OCI-LY1 (cell line): ENCODE measurements around the gene COL20A1.

Experiments
- H2AFZ ChIP-seq: fragments of 200-600 bp; sonication (generic), shearing (Covaris generic); 2 replicates; pipeline ENCODE4 v1.6.0; 2014; ENCODE audit warnings: antibody characterized with exemption, mild to moderate bottlenecking, low read length
- H3F3A ChIP-seq: fragments of 200-600 bp; sonication (generic), shearing (Covaris generic); 2 replicates; pipeline ENCODE4 v1.6.0; 2014; ENCODE audit warnings: mild to moderate bottlenecking, antibody characterized with exemption, low read length, moderate library complexity; ENCODE audit not compliant: insufficient read depth
- H3K27ac ChIP-seq: fragments of 200-600 bp; sonication (generic); 2 replicates; pipeline ENCODE4 v1.5.1; 2014; ENCODE audit warnings: low read length, mixed run types, mild to moderate bottlenecking, low read depth; ENCODE audit not compliant: poor library complexity, severe bottlenecking
- H3K27me3 ChIP-seq: fragments of 200-600 bp; sonication (generic); 2 replicates; pipeline ENCODE4 v1.6.0; 2014; ENCODE audit warnings: antibody characterized with exemption, mild to moderate bottlenecking, low read length, moderate library complexity; ENCODE audit not compliant: insufficient read depth
- H3K36me3 ChIP-seq: fragments of 200-600 bp; sonication (generic); 2 replicates; pipeline ENCODE4 v1.6.1; 2014; ENCODE audit warnings: mild to moderate bottlenecking, antibody characterized with exemption, low read length, moderate library complexity, mixed read lengths; ENCODE audit not compliant: insufficient read depth
- H3K4me1 ChIP-seq: fragments of 200-600 bp; sonication (generic); 2 replicates; pipeline ENCODE4 v1.5.1; 2014; ENCODE audit warnings: mild to moderate bottlenecking, low read length, moderate library complexity; ENCODE audit not compliant: insufficient read depth, severe bottlenecking
- H3K4me2 ChIP-seq: fragments of 200-600 bp; sonication (generic), shearing (Covaris generic); 2 replicates; pipeline ENCODE4 v1.6.1; 2014; ENCODE audit warnings: low read length
- H3K4me3 ChIP-seq: fragments of 200-600 bp; sonication (generic); 2 replicates; pipeline ENCODE4 v1.5.1; 2014; ENCODE audit warnings: low read length, low read depth, mild to moderate bottlenecking, mixed read lengths; ENCODE audit not compliant: poor library complexity, severe bottlenecking
- H3K79me2 ChIP-seq: fragments of 200-600 bp; shearing (Covaris generic); 2 replicates; pipeline ENCODE4 v1.6.1; 2016; ENCODE audit warnings: mixed run types, low read length, mixed read lengths; ENCODE audit not compliant: insufficient read depth
- H3K9ac ChIP-seq: fragments of 200-600 bp; sonication (generic), shearing (Covaris generic); 2 replicates; pipeline ENCODE4 v1.6.1; 2014; ENCODE audit warnings: mild to moderate bottlenecking, low read length, mixed read lengths
- H3K9me2 ChIP-seq: fragments of 200-600 bp; sonication (generic), shearing (Covaris generic); 2 replicates; pipeline ENCODE4 v1.6.1; 2014; ENCODE audit warnings: low read depth, mild to moderate bottlenecking, low read length, mixed read lengths
- H3K9me3 ChIP-seq: fragments of 200-600 bp; shearing (Covaris generic); 2 replicates; pipeline ENCODE4 v1.6.1; 2014; ENCODE audit warnings: low read length, mixed read lengths
- H4K20me1 ChIP-seq: fragments of 200-600 bp; sonication (generic), shearing (Covaris generic); 2 replicates; pipeline ENCODE4 v1.6.0; 2016; ENCODE audit warnings: mild to moderate bottlenecking, low read length; ENCODE audit not compliant: insufficient read depth
- CTCF ChIP-seq: fragments of 200-600 bp; sonication (generic), shearing (Covaris generic); IDR thresholded peaks from 2 replicates; pipeline ENCODE4 v1.5.1; 2017; ENCODE audit warnings: mild to moderate bottlenecking, antibody characterized with exemption, low read length, moderate library complexity, mixed read lengths
- EZH2 ChIP-seq: fragments of 200-600 bp; sonication (generic), shearing (Covaris generic); IDR thresholded peaks from 2 replicates; pipeline ENCODE4 v1.8.0; 2017; ENCODE audit warnings: borderline replicate concordance, mixed run types, mild to moderate bottlenecking, antibody characterized with exemption, low read length, moderate library complexity, mixed read lengths

COL20A1 gene

GRCh38 chr20:63342561-63343459, 49.8 kb downstream of the COL20A1 start:
- no peaks in the 10 kb centered on the region for H3K9me2 ChIP-seq
- no peaks in the 10 kb centered on the region for H3K9me3 ChIP-seq
- no peaks in the 10 kb centered on the region for H3F3A ChIP-seq
- H3K27ac ChIP-seq = no peak overlapping the region
- H3K36me3 ChIP-seq = no peaks in the 10 kb centered on the region
- H3K79me2 ChIP-seq = no peaks in the 10 kb centered on the region
- no peaks in the 10 kb centered on the region for H4K20me1 ChIP-seq
- peaks cover 7% of the 10 kb centered on the region for H3K27me3 ChIP-seq
- H3K9ac ChIP-seq = no peak overlapping the region
- no peak for TF ChIP-seq EZH2
- TF ChIP-seq CTCF = no peak
- H3K4me1 ChIP-seq = no peaks in the 10 kb centered on the region
- H2AFZ ChIP-seq = no peak overlapping the region
- H3K4me3 ChIP-seq = no peak overlapping the region
- H3K4me2 ChIP-seq = no peak overlapping the region

- Histone ChIP-seq H3F3A (no peaks in the 10 kb centered on the region), H3K79me2 (no peaks in the 10 kb centered on the region), H3K4me3 (no peak overlapping the region), H3K36me3 (no peaks in the 10 kb centered on the region), H3K4me1 (no peaks in the 10 kb centered on the region), H3K9me2 (no peaks in the 10 kb centered on the region), H3K9me3 (no peaks in the 10 kb centered on the region), H2AFZ (no peak overlapping the region), H4K20me1 (no peaks in the 10 kb centered on the region), H3K27me3 (peaks cover 7% of the 10 kb centered on the region), H3K27ac (no peak overlapping the region), H3K9ac (no peak overlapping the region), H3K4me2 (no peak overlapping the region)
- TF ChIP-seq CTCF = no peak
- TF ChIP-seq EZH2 = no peak
These were observed 50.8 kb downstream of the COL20A1 start for GRCh38 chr20:63343460-63344445.

GRCh38 chr20:63344616-63345327, 51.8 kb downstream of the COL20A1 start:
- Histone ChIP-seq H3K4me3 (no peak overlapping the region), H3K27ac (no peak overlapping the region), H3K9me3 (no peaks in the 10 kb centered on the region), H4K20me1 (no peaks in the 10 kb centered on the region), H3F3A (no peaks in the 10 kb centered on the region), H3K4me2 (no peak overlapping the region), H3K9me2 (no peaks in the 10 kb centered on the region), H3K36me3 (no peaks in the 10 kb centered on the region), H3K27me3 (peaks cover 7% of the 10 kb centered on the region), H2AFZ (no peak overlapping the region), H3K79me2 (no peaks in the 10 kb centered on the region), H3K9ac (no peak overlapping the region), H3K4me1 (no peaks in the 10 kb centered on the region)
- TF ChIP-seq CTCF (no peak), EZH2 (no peak)
